Measurements from ENCODE around the gene H1-8.

GRCh38 chr3:129598484-129598883 is 55.5 kb downstream of the H1-8 start:
- TF ChIP-seq POLR2A (IDR thresholded peaks at IDR 0.05; ENCODE audit: borderline replicate concordance, extremely low read depth, insufficient read depth, insufficient read length) (no peak), ZFX (IDR thresholded peaks at IDR 0.05) (no peak), SIN3A (IDR thresholded peaks at IDR 0.05; ENCODE audit: low read depth) (no peak), EZH2 (IDR thresholded peaks at IDR 0.05) (no peak), ZNF274 (IDR thresholded peaks at IDR 0.05; ENCODE audit: low read depth, low read length) (no peak), JUND (IDR thresholded peaks at IDR 0.05) (no peak), CEBPB (IDR thresholded peaks at IDR 0.05; ENCODE audit: low read depth) (no peak)
- TF ChIP-seq, protein P1, sequence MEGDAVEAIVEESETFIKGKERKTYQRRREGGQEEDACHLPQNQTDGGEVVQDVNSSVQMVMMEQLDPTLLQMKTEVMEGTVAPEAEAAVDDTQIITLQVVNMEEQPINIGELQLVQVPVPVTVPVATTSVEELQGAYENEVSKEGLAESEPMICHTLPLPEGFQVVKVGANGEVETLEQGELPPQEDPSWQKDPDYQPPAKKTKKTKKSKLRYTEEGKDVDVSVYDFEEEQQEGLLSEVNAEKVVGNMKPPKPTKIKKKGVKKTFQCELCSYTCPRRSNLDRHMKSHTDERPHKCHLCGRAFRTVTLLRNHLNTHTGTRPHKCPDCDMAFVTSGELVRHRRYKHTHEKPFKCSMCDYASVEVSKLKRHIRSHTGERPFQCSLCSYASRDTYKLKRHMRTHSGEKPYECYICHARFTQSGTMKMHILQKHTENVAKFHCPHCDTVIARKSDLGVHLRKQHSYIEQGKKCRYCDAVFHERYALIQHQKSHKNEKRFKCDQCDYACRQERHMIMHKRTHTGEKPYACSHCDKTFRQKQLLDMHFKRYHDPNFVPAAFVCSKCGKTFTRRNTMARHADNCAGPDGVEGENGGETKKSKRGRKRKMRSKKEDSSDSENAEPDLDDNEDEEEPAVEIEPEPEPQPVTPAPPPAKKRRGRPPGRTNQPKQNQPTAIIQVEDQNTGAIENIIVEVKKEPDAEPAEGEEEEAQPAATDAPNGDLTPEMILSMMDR (IDR thresholded peaks at IDR 0.05 in 2 of 3, conservative IDR thresholded peaks at IDR 0.05 in 1 of 3; ENCODE audit: borderline replicate concordance in 1 of 3, insufficient read depth in 1 of 3, low read depth in 2 of 3, low read length in 2 of 3), result no peak
- TF ChIP-seq, protein P2, sequence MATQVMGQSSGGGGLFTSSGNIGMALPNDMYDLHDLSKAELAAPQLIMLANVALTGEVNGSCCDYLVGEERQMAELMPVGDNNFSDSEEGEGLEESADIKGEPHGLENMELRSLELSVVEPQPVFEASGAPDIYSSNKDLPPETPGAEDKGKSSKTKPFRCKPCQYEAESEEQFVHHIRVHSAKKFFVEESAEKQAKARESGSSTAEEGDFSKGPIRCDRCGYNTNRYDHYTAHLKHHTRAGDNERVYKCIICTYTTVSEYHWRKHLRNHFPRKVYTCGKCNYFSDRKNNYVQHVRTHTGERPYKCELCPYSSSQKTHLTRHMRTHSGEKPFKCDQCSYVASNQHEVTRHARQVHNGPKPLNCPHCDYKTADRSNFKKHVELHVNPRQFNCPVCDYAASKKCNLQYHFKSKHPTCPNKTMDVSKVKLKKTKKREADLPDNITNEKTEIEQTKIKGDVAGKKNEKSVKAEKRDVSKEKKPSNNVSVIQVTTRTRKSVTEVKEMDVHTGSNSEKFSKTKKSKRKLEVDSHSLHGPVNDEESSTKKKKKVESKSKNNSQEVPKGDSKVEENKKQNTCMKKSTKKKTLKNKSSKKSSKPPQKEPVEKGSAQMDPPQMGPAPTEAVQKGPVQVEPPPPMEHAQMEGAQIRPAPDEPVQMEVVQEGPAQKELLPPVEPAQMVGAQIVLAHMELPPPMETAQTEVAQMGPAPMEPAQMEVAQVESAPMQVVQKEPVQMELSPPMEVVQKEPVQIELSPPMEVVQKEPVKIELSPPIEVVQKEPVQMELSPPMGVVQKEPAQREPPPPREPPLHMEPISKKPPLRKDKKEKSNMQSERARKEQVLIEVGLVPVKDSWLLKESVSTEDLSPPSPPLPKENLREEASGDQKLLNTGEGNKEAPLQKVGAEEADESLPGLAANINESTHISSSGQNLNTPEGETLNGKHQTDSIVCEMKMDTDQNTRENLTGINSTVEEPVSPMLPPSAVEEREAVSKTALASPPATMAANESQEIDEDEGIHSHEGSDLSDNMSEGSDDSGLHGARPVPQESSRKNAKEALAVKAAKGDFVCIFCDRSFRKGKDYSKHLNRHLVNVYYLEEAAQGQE (IDR thresholded peaks at IDR 0.05; ENCODE audit: low read depth), result no peak
